HG03571 (cell line): ENCODE measurements around the gene POLN.
"Not testable (repeated sequence)": the region's sequence is repeated elsewhere in the genome, so short reads cannot be mapped to it uniquely, and the experiment has no call there.

Experiments used
- ATAC-seq: cut with Tn5 transposase; IDR thresholded peaks from one replicate; pipeline ENCODE4 v1.9.1; 2021; ENCODE audit not compliant: unreplicated experiment

Gene POLN

GRCh38 chr4:2222838-2223237 lies 19.1 kb downstream of the POLN start:
- ATAC-seq: no peak

GRCh38 chr4:2221378-2221777 lies 20.5 kb downstream of the POLN start:
- not testable (repeated sequence) for ATAC-seq

GRCh38 chr4:2220016-2220630 lies 21.8 kb downstream of the POLN start:
- ATAC-seq: peak; percentile 66

GRCh38 chr4:2219233-2219760 lies 22.6 kb downstream of the POLN start:
- no peak for ATAC-seq

GRCh38 chr4:2218436-2218835 lies 23.5 kb downstream of the POLN start:
- ATAC-seq: no peak

GRCh38 chr4:2217726-2218125 lies 24.2 kb downstream of the POLN start:
- ATAC-seq: no peak

- ATAC-seq: no peak
These were observed 29.1 kb downstream of the POLN start for GRCh38 chr4:2212831-2213230.

GRCh38 chr4:2202789-2203188 lies 39.1 kb downstream of the POLN start:
- ATAC-seq: not testable (repeated sequence)

- no peak for ATAC-seq
These were observed 47.4 kb downstream of the POLN start for GRCh38 chr4:2194496-2194895.

- no peak for ATAC-seq
These were observed 48.6 kb downstream of the POLN start for GRCh38 chr4:2193326-2193725.

GRCh38 chr4:2186865-2187172 lies 55.1 kb downstream of the POLN start:
- ATAC-seq: no peak

GRCh38 chr4:2186133-2186864 lies 55.6 kb downstream of the POLN start:
- no peak for ATAC-seq

GRCh38 chr4:2183394-2183793 lies 58.5 kb downstream of the POLN start:
- no peak for ATAC-seq

GRCh38 chr4:2182994-2183393 lies 58.9 kb downstream of the POLN start:
- no peak for ATAC-seq

- no peak for ATAC-seq
These were observed 61.5 kb downstream of the POLN start for GRCh38 chr4:2180410-2180809.

- no peak for ATAC-seq
These were observed 62.2 kb downstream of the POLN start for GRCh38 chr4:2179717-2180116.

- ATAC-seq: no peak
These were observed 62.9 kb downstream of the POLN start for GRCh38 chr4:2178986-2179385.

- no peak for ATAC-seq
These were observed 64.4 kb downstream of the POLN start for GRCh38 chr4:2177443-2178093.

GRCh38 chr4:2175990-2176698 lies 65.8 kb downstream of the POLN start:
- no peak for ATAC-seq

- ATAC-seq: no peak
These were observed 67.9 kb downstream of the POLN start for GRCh38 chr4:2174061-2174460.

GRCh38 chr4:2172627-2173231 lies 69.2 kb downstream of the POLN start:
- ATAC-seq: no peak
